HG02623 (cell line): ENCODE measurements around the gene OBSCN.

ENCODE experiments used
- ATAC-seq: cut with Tn5 transposase; IDR thresholded peaks from one replicate; pipeline ENCODE4 v1.9.1; 2021; ENCODE audit warnings: moderate library complexity; ENCODE audit not compliant: unreplicated experiment

OBSCN gene

DNA sequence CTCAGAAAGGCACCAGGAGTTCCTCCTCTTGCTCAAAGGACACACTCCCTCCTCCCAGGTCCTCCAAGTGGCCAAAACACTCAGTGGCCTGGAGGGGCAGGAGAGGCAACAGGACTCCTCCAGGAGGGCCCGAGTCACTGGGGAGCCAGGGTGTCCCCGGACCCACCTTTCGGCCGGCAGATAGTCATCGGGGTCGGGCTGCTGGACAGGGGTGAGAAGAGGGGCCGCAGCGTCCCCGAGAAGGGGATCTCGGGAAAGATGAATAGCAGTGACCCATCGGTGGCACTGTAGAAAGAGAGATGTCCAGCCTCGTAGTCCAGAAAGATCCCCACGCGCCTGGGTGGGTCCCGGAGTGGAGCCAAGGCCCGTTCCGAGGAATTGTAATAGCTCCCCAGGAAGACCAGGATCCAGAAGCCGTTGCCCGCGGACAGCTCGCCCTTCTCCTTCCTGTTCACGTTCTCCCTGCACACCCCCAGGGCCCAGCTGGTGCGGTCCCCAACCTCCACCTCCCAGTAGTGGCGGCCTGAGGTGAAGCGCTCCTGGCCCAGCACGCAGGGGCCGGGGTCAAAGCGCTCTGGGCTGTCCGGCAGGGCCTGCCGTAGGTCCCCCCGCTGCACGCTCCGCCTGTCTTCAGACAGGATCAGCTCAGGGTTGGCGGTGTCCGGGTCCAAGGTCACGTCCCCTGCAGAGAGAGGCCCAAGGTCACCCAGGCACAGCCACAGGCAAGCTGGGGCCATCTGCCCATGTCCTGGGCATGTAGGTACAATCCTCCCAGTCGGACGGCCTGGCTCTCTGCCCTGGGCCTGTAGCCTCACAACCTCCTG is 186.9 kb downstream of the OBSCN start:
- ATAC-seq: no peak

DNA sequence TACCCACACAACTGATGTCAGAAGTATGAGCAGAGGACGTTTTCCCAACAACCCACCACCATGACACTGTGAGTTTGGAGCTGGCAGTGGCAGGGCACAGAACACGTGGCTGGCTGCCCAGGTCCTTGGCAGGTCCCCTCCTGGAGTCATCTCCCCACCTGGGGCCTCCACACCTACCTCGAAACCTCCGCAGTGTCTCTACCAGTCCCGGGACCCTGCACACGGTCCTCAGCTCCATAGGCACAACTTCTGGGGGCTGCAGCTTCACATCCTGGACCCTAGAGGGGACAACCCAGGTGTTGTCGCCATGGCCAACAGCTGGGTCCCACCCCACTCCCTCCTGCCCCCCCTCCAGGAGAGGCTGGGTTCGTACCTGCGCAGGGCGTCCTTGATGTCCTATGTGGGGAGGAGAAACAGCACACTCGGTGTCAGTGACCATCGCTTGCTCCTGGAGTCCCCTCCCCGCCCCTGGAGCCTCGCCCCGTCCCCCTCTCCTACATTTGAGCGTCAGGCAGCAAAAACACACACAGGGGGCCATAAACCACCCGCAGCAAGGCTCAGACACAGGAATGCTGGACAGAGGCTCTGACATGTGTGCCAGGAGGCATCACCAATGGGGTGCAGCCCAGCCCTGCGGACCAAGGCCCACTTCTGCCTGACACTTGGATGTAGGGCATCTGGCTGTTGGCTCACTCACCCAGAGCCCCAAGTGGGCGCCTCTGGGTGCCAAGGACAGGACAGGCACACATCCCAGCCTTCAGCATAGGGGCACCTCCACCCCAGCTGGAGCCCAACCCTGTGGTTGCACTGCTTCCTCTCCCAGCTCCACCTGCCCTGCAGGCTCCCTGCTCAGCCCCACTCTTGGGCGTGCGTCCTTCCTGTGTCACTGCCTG is 189.2 kb downstream of the OBSCN start:
- ATAC-seq: no peak

DNA sequence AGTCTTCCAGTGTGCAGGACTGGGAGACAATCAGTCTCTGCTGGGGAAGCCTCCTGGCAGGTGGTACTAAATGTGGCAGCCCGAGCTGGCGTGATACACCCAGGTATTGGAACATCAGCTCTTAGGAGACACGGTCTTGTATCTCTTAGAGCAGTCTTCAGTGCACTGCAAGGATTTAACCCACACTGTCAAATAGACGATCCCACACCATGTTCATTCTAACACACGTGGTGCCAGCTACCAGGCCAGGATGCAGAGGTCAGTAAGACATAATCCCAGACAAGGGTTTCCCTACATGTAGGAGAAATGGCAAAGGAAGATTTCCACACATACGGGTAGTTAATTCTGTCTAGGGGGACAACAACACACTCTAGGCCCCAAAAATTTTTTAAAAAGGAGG is 190.1 kb downstream of the OBSCN start:
- ATAC-seq: no peak

DNA sequence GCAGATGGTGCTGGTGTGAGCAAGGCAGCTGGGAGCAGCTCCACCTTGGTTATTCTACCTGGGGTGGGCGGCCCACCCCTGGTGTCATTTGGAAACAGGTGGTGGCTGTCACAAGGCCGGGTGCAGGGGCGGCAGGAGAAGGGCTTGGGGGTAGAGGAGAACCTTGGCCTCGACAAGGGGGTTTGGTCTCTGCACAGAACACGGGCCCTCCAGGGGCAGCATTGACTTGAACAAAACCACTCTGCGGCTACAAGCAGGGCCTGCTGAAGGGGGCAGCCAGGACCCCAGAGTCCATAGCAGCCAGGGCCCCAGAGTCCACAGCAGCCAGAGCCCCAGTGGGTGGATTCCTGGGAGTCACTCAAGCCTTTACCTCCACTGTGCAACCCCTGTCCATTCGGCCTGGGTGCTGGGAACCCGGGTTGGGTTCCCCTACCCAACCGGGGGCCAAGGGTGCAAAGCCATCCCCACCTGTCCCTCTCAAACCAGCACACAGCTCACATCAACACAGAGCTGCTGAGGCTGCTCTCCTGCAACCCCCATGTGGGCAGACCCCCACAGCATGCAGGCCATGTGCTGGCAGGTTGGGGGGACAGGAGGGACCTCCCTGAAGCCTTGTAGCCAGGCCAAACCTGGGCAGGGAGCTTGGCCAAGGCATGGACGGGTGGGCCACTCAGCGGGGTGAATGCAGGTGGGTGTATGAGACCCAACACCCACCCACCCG is 191.1 kb downstream of the OBSCN start:
- ATAC-seq: no peak

DNA sequence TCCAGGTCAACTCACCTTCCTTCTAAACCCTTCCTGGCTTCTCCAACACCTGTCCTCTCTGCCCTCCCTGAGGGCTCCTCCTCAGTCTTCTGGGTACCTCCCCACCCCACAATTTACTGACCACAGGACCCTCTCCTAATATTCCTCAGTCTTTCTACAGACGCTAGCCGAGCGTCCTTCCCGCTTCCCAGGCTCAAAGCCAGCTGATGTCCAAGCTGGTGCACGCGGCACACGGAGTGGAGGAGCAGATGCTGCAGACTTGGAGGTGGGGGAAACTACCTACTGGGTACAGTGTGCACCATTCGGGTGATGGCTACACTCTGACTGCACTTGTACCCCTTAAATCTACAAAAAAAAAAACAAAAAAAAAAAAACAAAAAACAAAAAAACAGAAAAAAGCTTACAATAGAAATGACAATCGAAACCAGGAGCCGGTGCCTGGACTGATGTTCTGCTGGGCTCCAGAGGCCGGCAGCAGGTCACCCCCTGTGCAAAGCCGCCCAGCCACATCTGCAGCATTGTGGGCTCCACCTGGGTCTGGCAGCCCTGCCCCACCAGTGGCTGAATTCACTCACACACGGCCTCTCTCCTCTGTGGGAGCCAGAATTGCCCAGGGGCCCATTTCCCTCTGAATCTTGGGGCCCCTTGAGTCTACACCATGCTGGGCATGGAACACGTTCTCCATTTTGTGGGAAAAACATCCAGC is 191.8 kb downstream of the OBSCN start:
- no peak for ATAC-seq

DNA sequence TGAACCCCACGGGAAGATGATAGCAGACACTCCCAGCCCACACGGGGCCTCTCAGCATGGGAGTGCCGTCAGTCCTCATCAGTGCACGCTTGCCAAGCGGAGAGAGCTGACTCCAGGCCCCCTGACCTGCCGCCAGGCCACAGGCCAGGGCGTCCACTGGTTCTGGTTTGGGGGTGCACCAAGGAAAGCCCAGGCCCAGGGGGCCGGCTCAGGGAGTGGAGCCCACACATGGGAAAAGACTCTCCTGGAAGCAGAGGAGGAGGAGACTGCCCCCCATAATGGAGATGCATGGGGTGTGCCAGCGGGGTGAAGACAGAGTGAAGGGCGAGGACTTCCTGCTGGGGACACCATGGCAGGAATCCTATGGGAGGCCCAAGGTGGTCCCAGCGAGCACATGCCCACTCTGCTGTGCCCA is 192.4 kb downstream of the OBSCN start:
- no peak for ATAC-seq

DNA sequence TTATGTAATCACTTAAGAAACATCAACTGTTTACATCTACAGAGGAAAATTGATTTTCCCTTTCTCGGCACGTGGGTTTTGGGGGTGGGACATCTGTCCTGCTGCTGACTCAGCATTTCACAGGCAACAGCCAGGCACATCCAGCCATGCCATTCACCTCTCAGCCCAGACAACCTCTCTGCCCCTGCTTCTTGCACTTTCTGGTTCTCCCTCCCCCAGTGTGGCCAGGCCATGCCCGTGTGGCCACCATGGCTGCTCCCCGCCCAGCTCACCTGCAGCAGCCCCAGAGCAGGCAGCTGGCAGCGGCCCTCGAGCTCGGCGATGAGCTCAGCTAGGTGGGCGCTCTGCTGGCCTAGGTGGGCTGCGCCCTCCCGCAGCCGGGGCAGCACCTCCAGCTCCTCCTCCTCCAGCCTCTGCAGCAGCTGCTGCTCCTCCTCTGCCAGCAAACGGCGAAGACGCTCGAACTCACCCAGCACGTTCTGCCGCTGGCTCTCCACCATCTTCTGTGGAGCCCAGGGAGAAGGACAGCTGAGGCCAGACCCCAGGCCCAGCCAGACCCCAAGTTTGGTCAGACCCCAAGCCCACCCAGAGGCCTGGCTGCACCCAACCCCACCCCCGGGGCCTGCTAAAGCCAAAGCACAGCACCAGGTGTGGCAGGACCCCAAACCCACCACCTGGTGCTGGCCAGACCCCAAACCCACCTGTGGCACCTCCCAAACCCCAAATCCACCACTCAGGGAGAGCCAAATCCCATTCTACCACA is 193.0 kb downstream of the OBSCN start:
- ATAC-seq: no peak

DNA sequence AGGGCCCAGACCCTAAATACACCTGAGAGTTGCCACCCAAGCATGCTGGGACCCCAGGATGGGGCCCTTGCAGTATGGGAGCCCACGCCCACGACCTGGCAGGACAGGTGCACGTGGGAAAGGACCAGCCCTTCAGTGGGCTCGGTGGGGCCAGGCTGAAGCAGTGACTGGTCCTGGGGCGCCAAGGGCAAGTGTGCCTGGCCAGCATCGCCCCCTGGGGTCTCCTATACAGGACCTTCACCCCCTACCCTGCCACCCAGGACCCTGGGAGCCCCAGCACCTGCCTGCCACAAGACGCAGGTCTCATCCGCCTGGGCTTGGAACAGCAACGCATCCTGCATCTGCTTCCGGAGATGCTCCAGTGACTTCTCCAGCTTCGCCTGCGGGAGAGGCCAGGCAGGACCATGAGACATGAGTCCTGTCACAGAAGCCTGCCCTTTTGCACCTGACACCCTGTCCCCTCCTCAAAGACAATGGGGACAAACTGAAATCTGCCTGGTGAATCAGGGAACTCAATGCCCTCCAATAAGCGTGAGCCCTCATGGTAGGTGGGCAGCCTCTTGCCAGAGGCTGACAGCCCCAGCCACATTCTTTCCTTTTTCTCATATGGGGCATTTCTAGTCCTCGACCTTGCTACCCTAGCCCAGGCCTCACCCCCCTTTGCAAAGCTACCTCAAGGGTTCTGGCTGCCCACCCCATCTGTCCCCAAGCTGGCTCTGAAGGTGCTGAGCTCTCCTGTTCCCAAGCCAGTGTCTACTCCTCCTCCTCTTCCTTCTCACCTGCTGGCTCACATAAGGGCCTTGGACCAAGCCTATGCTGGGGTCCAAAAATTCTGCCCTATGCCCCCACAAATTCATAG is 194.2 kb downstream of the OBSCN start:
- no peak for ATAC-seq

DNA sequence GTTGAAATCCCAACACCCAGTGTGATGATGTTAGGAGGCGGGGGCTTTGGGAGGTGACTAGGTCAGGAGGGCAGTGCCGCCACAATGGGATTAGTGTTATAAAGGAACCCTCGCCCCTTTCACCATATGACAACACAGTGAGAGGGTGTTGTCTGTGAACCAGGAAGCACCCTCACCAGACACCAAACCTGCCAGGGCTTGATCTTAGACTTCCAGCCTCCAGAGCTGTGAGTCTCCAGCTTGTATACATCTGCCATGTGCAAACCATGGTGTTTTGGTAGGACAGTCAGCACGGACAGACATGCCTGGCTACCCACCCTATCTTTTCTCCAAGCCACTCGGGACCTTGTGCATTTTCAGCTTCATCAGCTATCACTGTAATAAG is 194.8 kb downstream of the OBSCN start:
- ATAC-seq: no peak

DNA sequence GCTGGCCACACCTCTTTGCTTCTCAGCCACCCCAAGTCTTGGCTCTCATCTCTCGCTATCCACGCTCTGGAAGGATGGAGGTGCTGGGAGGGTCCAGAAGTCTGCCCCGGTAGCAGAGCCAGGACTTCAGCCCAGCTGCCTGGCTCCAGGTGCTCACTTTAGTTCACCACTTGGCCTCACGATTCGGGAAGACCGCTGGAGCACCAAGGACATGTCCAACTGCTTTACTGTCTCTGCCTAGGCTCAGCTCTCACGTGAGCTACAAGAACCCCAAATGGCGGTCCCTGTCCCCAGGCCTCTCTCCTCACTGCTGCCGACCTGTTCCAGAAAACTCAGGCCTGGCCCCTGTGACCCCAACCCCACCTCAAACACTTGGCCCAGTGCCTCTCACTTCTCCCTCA is 195.4 kb downstream of the OBSCN start:
- ATAC-seq: no peak

DNA sequence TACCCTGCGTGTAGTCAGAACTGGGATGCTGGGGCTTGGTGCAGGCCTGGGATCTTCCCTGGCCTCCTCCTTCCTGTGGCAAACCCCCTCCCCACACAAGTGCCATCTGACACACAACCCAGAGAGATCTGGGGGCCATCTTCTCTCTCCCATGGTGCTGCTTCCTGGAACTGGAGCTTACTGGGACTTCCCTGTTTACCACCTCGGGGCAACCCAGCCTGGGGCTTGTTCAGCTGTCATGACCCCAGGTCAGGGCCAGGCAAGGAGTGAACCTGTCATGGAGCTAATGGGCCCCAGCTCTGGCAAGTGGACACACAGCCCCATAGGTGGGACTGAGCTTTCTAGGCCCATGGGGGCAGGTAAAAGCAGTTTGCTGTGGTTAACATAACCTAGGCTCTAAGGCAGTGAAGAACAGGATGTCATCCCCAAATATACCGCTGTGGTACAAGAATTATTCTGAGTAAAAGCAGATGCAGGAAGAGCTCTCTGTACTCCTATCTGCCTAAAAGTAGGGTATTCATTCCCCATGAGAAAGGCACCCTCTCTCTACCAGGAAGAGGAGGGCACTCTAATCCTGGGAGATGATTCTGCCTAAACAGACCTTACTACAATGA is 196.4 kb downstream of the OBSCN start:
- no peak for ATAC-seq

DNA sequence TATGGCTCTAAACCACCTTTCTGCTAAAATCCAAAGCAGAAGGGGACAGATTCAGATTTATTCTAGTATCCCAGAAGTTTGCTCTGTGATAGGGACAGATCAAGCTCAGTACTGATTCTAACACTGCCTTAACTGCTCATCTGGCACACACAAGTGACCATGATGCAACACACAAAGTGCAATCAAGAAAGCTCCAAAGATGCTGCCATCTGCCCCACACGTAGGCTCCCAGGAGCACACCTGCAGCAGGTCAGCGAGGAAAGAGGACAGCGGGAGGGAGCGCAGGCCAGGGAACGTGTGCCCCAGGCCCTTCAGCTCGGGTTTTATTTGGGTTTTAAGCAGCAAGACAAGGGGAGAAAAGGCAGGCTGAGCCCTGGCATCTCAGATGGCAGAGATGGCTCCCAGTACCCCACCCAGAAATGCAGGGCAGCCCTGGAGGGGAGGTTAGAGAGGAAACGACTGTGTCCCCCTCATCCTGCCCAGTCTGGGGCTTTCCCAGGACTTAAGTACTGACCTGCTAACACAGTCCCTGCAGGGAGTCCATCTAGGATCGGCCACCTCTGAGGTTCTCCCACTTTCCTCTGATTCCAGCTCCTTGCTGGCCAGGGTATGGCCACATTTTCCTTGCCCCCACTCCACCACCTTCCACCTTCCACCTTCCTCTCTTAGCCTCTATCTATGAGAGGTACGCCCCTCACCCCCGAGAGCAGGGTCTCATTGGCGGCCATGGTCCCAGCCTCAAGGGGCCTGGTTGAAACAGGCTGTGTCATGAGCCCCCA is 197.5 kb downstream of the OBSCN start:
- no peak for ATAC-seq

DNA sequence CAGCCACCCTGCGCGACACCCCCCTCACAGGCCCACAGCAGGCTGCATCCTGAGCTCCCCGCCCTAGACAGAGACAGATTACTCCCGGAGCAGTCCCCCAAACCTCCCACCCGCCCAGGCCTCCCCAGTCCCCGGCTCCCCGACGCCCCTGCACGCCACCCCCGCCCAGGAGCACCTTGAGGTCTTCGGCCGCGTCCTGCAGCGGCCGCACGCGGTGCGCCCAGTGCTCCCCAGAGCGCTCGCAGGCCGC is 198.1 kb downstream of the OBSCN start:
- ATAC-seq: peak; percentile 13

DNA sequence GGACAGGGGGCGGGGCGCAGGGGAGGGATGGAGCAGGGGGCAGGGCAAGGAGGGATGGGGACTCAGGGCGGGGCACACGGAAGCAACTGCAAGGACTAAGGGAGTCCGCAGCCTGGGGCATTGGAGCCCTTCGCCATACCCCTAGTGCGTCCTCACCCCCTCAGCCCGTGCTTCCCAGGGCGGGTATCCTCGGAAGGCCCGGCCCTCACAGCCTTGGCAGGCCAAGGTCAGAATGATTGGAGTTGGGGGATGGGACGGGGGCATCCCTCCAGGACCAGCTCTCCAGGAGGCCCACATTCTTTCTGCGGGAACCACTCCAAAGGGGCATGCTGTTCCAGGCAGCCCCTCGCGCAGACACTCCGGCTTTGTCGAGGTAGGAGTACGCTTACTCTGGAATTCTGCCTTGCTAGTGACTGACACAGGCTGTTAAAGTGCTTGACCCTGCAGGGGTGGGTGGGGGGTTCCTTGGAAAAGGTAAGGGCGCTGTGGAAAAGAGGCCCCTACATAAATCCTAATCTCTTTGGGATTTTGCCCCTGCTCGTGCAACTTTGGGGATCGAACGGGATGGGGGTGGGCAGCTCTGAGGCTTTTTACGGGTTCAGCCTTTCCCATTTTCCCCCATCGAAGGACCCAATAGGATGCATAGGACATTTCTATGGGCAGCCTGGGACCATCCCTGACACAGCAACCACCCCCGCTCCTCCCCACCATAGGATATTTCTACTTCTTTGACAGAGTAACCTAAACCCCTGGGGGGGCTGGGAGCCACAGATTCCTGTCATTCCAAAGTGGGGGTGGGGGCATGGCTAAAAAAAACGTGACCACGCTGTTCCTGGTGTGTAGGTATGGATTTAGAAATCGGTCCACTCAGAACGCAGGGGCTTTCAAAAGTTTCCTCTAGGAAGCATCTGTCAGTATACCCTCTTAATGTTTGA is 199.5 kb downstream of the OBSCN start:
- ATAC-seq: no peak

DNA sequence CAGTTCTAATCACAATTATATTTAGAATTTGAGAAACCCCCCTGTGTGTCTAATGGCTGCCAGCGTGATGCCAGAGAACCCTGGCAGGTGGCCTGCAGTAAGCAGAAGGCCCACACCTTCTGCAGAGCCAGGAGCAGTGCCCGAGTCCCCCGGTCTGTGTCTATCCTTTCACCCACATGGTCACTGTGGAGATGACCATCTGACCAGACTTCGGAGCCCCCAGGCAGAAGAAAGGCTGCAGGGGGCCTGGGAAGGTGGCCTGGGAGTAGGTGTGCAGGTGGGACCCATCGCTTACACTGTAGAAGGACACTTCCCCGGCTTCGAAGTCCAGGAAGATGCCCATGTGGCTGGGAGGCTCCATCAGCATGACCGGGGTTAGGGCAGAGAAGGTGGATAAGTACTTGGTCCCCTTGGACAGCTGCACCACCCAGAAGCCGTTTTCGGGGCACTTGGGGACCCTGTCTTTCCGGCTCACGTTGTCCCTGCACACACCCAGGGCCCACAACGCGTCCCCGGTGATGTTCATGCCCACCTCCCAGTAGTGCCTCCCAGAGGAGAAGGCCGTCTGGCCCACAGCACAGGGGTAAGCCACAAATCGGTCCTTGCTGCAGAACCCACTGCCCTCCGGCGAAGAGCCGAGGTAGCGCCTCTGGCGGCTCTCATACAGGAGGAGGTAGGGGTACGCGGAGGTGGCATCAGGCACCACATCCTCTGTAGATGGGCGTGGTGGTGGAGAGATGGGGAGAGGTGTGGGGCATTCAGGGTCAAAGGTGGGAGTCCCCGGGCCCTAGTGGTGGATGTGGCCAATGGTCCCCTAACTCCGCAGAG is 200.4 kb downstream of the OBSCN start:
- ATAC-seq: no peak
